ENCODE data around the gene VTN.

DNA sequence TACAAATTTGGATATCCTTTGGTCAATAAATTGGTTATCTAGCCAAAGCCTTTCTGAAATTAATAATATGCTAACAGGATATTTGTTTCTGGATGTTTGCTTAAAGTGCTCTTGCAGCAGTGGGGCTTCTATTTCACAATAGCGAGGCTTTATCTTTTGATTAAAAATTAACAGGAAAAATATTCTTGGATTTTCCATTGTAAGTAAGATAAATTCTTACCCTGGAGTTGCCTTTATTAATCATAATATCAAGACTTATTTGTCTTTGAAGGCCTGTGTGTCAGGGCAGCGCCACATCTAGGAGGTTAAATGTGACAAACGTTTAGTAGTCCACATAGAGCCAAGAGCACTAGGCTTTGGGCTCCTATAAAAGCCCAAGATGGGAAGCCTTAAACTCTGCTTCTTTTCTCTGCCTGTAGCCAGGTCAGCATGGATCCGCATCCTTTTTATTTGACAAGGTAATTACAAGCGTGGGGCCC is 45.8 kb downstream of the VTN start:
- no peak for TF ChIP-seq POLR2A (IDR thresholded peaks at IDR 0.05)
- TF ChIP-seq, protein P1, sequence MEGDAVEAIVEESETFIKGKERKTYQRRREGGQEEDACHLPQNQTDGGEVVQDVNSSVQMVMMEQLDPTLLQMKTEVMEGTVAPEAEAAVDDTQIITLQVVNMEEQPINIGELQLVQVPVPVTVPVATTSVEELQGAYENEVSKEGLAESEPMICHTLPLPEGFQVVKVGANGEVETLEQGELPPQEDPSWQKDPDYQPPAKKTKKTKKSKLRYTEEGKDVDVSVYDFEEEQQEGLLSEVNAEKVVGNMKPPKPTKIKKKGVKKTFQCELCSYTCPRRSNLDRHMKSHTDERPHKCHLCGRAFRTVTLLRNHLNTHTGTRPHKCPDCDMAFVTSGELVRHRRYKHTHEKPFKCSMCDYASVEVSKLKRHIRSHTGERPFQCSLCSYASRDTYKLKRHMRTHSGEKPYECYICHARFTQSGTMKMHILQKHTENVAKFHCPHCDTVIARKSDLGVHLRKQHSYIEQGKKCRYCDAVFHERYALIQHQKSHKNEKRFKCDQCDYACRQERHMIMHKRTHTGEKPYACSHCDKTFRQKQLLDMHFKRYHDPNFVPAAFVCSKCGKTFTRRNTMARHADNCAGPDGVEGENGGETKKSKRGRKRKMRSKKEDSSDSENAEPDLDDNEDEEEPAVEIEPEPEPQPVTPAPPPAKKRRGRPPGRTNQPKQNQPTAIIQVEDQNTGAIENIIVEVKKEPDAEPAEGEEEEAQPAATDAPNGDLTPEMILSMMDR (IDR thresholded peaks at IDR 0.05): no peak
